ENCODE data around the gene GPR42.
A peak's percentile ranks its signal among the peaks of the same experiment; 100 is the strongest.

GRCh38 chr19:35404879-35405622, 34.2 kb downstream of the GPR42 start:
- TF ChIP-seq IRF5 (IDR thresholded peaks at IDR 0.05; ENCODE audit: borderline replicate concordance) (no peak), POLR2A (IDR thresholded peaks at IDR 0.05; ENCODE audit: low read depth, low read length) (no peak), RBBP5 (conservative IDR thresholded peaks at IDR 0.05) (no peak), CTCF (IDR thresholded peaks at IDR 0.05 in 2 of 3, conservative IDR thresholded peaks at IDR 0.05 in 1 of 3; ENCODE audit: control insufficient read depth in 2 of 3, extremely low read depth in 1 of 3, insufficient read depth in 1 of 3, low read depth in 3 of 3, low read length in 3 of 3) (no peak), USF1 (IDR thresholded peaks at IDR 0.05; ENCODE audit: borderline replicate concordance, extremely low read length, insufficient read depth, low read depth, low read length) (no peak), POLR2AphosphoS5 (IDR thresholded peaks at IDR 0.05; ENCODE audit: low read length) (peak; percentile 47; the same call in 1 of the 2 replicates)

All from GM12878 (cell line).